ENCODE results near the gene PRKRIP1. TPM values are rescaled to one million over a fixed set of nuclear protein-coding genes. Genes with fewer than 3 reads are reported as not detected.
"Not testable (repeated sequence)": the region's sequence is repeated elsewhere in the genome, so short reads cannot be mapped to it uniquely, and the experiment has no call there.

The PRKRIP1 gene
- total RNA-seq, 1 experiment from 2014 or later: 35.2 TPM

GRCh38 chr7:102404005-102404861 is 8.1 kb downstream of the PRKRIP1 start:
- Histone ChIP-seq H3K4me1 (no peaks in the 10 kb centered on the region), H3K9me3 (no peaks in the 10 kb centered on the region), H3K27me3 (replicated peaks; ENCODE audit: control insufficient read depth, insufficient read depth, low read length) (no peaks in the 10 kb centered on the region), H3K4me3 (ENCODE audit: low read depth, low read length) (no peak overlapping the region), H3K36me3 (ENCODE audit: control insufficient read depth, insufficient read depth, low read length) (peaks cover 8% of the 10 kb centered on the region; the same call in 1 of the 2 replicates)
- Mint-ChIP-seq H3K4me3 (ENCODE audit: unreplicated experiment) (no peak overlapping the region), H3K36me3 (ENCODE audit: insufficient read depth, unreplicated experiment) (peaks cover 98% of the 10 kb centered on the region), H3K9me3 (ENCODE audit: unreplicated experiment) (no peaks in the 10 kb centered on the region), H3K27ac (ENCODE audit: unreplicated experiment) (no peak overlapping the region), H3K4me1 (ENCODE audit: low read depth, unreplicated experiment) (no peaks in the 10 kb centered on the region), H3K27me3 (ENCODE audit: insufficient read depth, unreplicated experiment) (no peaks in the 10 kb centered on the region)
- no TSS peak for BruUV-seq (replicated peaks)
- ChIA-PET POLR2A (interaction anchor here (0.5 to 1.0 kb wide), 2 partner anchors 8 to 60 kb away, joined by 3 to 6 read pairs; partner anchors contain the start of gene PRKRIP1), CTCF (interaction anchor here (0.6 to 1.2 kb wide), 7 partner anchors 8 to 1564 kb away, joined by 3 to 7 read pairs (median 4); partner anchors contain the start of genes ALKBH4 and PRKRIP1)
- peak; percentile 56 to 71 for DNase-seq
- intact Hi-C loops (cut with micrococcal nuclease; ENCODE audit: unreplicated experiment): loop anchor here (1.0 kb wide), 1 partner anchor 47 kb away; no protein-coding TSS in a partner anchor
- peak; percentile 74 to 78 for TF ChIP-seq CTCF (IDR thresholded peaks at IDR 0.05; ENCODE audit: insufficient read depth in 1 of 2, low read depth in 1 of 2, low read length in 1 of 2, severe bottlenecking in 1 of 2, unreplicated experiment in 1 of 2)

- DNase-seq; H3K4me3 ChIP-seq (ENCODE audit: low read depth, low read length); H3K36me3 ChIP-seq (ENCODE audit: control insufficient read depth, insufficient read depth, low read length); H3K4me3 Mint-ChIP-seq (ENCODE audit: unreplicated experiment); H3K27me3 Mint-ChIP-seq (ENCODE audit: insufficient read depth, unreplicated experiment); H3K9me3 Mint-ChIP-seq (ENCODE audit: unreplicated experiment); H3K4me1 Mint-ChIP-seq (ENCODE audit: low read depth, unreplicated experiment); H3K27ac Mint-ChIP-seq (ENCODE audit: unreplicated experiment); BruUV-seq (replicated peaks); H3K27me3 ChIP-seq (replicated peaks; ENCODE audit: control insufficient read depth, insufficient read depth, low read length); H3K4me1 ChIP-seq; H3K9me3 ChIP-seq: not testable (repeated sequence)
- ChIA-PET POLR2A (interaction anchor here (0.5 to 1.0 kb wide), 2 partner anchors 9 to 59 kb away, joined by 3 to 6 read pairs; partner anchors contain the start of gene PRKRIP1), CTCF (interaction anchor here (1.0 to 1.2 kb wide), 5 partner anchors 9 to 61 kb away, joined by 3 to 7 read pairs (median 4); partner anchors contain the start of genes ALKBH4 and PRKRIP1)
- H3K36me3 Mint-ChIP-seq (ENCODE audit: insufficient read depth, unreplicated experiment): peaks cover 98% of the 10 kb centered on the region
- intact Hi-C loops (cut with micrococcal nuclease; ENCODE audit: unreplicated experiment): loop anchor here (1.0 kb wide), 1 partner anchor 46 kb away; no protein-coding TSS in a partner anchor
Measured at GRCh38 chr7:102404862-102405188, 8.7 kb downstream of the PRKRIP1 start.

- BruUV-seq (replicated peaks): no TSS peak
- Histone ChIP-seq H3K4me1 (no peaks in the 10 kb centered on the region), H3K36me3 (ENCODE audit: control insufficient read depth, insufficient read depth, low read length) (peaks cover 8% of the 10 kb centered on the region; the same call in 1 of the 2 replicates), H3K9me3 (no peaks in the 10 kb centered on the region), H3K27me3 (replicated peaks; ENCODE audit: control insufficient read depth, insufficient read depth, low read length) (no peaks in the 10 kb centered on the region), H3K4me3 (ENCODE audit: low read depth, low read length) (no peak overlapping the region)
- no peak for DNase-seq
- peaks cover 100% of the 10 kb centered on the region for H3K36me3 Mint-ChIP-seq (ENCODE audit: insufficient read depth, unreplicated experiment)
- intact Hi-C loops (cut with micrococcal nuclease; ENCODE audit: unreplicated experiment): no loop called here
- ChIA-PET CTCF (no interaction called here), POLR2A (no interaction called here)
- H3K4me3 Mint-ChIP-seq (ENCODE audit: unreplicated experiment): no peak overlapping the region
- TF ChIP-seq CTCF (IDR thresholded peaks at IDR 0.05; ENCODE audit: insufficient read depth in 1 of 2, low read depth in 1 of 2, low read length in 1 of 2, severe bottlenecking in 1 of 2, unreplicated experiment in 1 of 2): no peak
- no peaks in the 10 kb centered on the region for H3K4me1 Mint-ChIP-seq (ENCODE audit: low read depth, unreplicated experiment)
- H3K9me3 Mint-ChIP-seq (ENCODE audit: unreplicated experiment): peaks cover 9% of the 10 kb centered on the region
- H3K27ac Mint-ChIP-seq (ENCODE audit: unreplicated experiment): no peak overlapping the region
- H3K27me3 Mint-ChIP-seq (ENCODE audit: insufficient read depth, unreplicated experiment): no peaks in the 10 kb centered on the region
Measured at GRCh38 chr7:102407910-102408309, 11.7 kb downstream of the PRKRIP1 start.

GRCh38 chr7:102408530-102408929 is 12.4 kb downstream of the PRKRIP1 start:
- H3K4me3 ChIP-seq (ENCODE audit: low read depth, low read length); H3K4me1 Mint-ChIP-seq (ENCODE audit: low read depth, unreplicated experiment); H3K9me3 ChIP-seq; H3K27me3 Mint-ChIP-seq (ENCODE audit: insufficient read depth, unreplicated experiment); H3K4me3 Mint-ChIP-seq (ENCODE audit: unreplicated experiment); intact Hi-C loops (cut with micrococcal nuclease; ENCODE audit: unreplicated experiment); H3K27ac Mint-ChIP-seq (ENCODE audit: unreplicated experiment); H3K4me1 ChIP-seq; H3K27me3 ChIP-seq (replicated peaks; ENCODE audit: control insufficient read depth, insufficient read depth, low read length); BruUV-seq (replicated peaks); H3K9me3 Mint-ChIP-seq (ENCODE audit: unreplicated experiment); H3K36me3 ChIP-seq (ENCODE audit: control insufficient read depth, insufficient read depth, low read length); CTCF ChIA-PET; DNase-seq; POLR2A ChIA-PET: not testable (repeated sequence)
- peaks cover 99% of the 10 kb centered on the region for H3K36me3 Mint-ChIP-seq (ENCODE audit: insufficient read depth, unreplicated experiment)
